Gastrocnemius medialis (tissue), 4 donors: Measurements from ENCODE around the gene SMIM45.

Source experiments
- ATAC-seq, 2 donors: fragments of 150-250 bp; one replicate each; pipeline ENCODE4 v1.9.1; 2016
- DNase-seq, 2 donors: peaks; one replicate each; pipeline ENCODE4 v3.0.0-alpha.2; 2019
- H3K27ac ChIP-seq, 4 donors: fragments of 200-600 bp; sonication (generic); 1 replicate in 1 of 4; 2 replicates in 3 of 4; pipeline ENCODE4 v1.5.1; 2016 to 2018; ENCODE audit warnings: mild to moderate bottlenecking in 2 of 4, moderate library complexity in 1 of 4
- H3K27me3 ChIP-seq, 3 donors: fragments of 200-600 bp; sonication (generic) in 2 of 3; 1 replicate in 1 of 3; 2 replicates in 2 of 3; pipeline versions ENCODE4 v1.5.1 to v1.6.0; 2016 to 2019; ENCODE audit warnings: mild to moderate bottlenecking in 1 of 3, moderate library complexity in 1 of 3
- H3K36me3 ChIP-seq, 2 donors: fragments of 200-600 bp; sonication (generic) in 1 of 2; one replicate each; pipeline ENCODE4 v1.5.1; 2017 to 2018
- H3K4me1 ChIP-seq, 2 donors: fragments of 200-600 bp; sonication (generic) in 1 of 2; one replicate each; pipeline ENCODE4 v1.5.1; 2016 to 2017; ENCODE audit warnings: mild to moderate bottlenecking in 2 of 2
- H3K4me3 ChIP-seq, 4 donors: fragments of 200-600 bp; sonication (generic) in 3 of 4; 1 replicate in 1 of 4; 2 replicates in 3 of 4; pipeline ENCODE4 v1.5.1; 2016 to 2019; ENCODE audit warnings: mild to moderate bottlenecking in 2 of 4
- H3K9me3 ChIP-seq, 3 donors: fragments of 200-600 bp; sonication (generic) in 2 of 3; 1 replicate in 1 of 3; 2 replicates in 2 of 3; pipeline ENCODE4 v1.5.1; 2016 to 2019
- CTCF ChIP-seq, 5 experiments: fragments of 450-650 bp in 3 of 5; fragments of 200-600 bp in 2 of 5; sonication (generic) in 2 of 5; IDR thresholded peaks in 4 of 5; conservative IDR thresholded peaks in 1 of 5; 1 replicate in 4 of 5; 2 replicates in 1 of 5; pipeline ENCODE4 v1.5.1; 2016 to 2019; ENCODE audit warnings: antibody characterized with exemption in 5 of 5, mild to moderate bottlenecking in 3 of 5, moderate library complexity in 3 of 5
- POLR2A ChIP-seq, 2 donors: fragments of 450-650 bp; IDR thresholded peaks; one replicate each; pipeline ENCODE4 v1.6.1; 2017; ENCODE audit warnings: antibody characterized with exemption in 2 of 2, mild to moderate bottlenecking in 2 of 2, moderate library complexity in 2 of 2
- in situ Hi-C, 4 donors: fragments of 200-750 bp; cut with MboI; loops; one replicate each; pipeline versions ENCODE4 v1.15.0 to v1.8.0; 2017; ENCODE audit warnings: low sequenced_read_pairs in 4 of 4
- intact Hi-C: fragments of 100-400 bp; cut with DNase I; formaldehyde crosslinking; loops from one replicate; pipeline ENCODE4 v1.15.1; 2023; ENCODE audit warnings: low total_unique reads

SMIM45 gene

GRCh38 chr22:41957941-41958556 is 6.1 kb downstream of the SMIM45 start:
- ATAC-seq (no peak), DNase-seq (no peak)
- TF ChIP-seq CTCF (IDR thresholded peaks at IDR 0.05 in 4 of 5, conservative IDR thresholded peaks at IDR 0.05 in 1 of 5) = peak in 1 of 5 experiments; percentile 18
- TF ChIP-seq POLR2A (IDR thresholded peaks at IDR 0.05) = no peak
- H3K27ac ChIP-seq = no peak overlapping the region
- no peaks in the 10 kb centered on the region for H3K36me3 ChIP-seq
- peaks cover 0 to 7% (median 7%) of the 10 kb centered on the region in 3 donors for H3K27me3 ChIP-seq
- peak overlapping the region in 3 of 4 donors; percentile 23 to 31 (median 31) for H3K4me3 ChIP-seq
- intact Hi-C loops = no loop called here
- H3K4me1 ChIP-seq = no peaks in the 10 kb centered on the region
- no peaks in the 10 kb centered on the region for H3K9me3 ChIP-seq
- in situ Hi-C loops = loop anchor here in 2 of 4 donors (25.0 kb wide), 1 partner anchor 479 kb away; the partner anchor contains the start of gene NFAM1 (in 2 of the 2)

- Histone ChIP-seq H3K27ac (no peak overlapping the region), H3K4me1 (no peaks in the 10 kb centered on the region), H3K27me3 (no peaks in the 10 kb centered on the region), H3K9me3 (no peaks in the 10 kb centered on the region), H3K4me3 (no peak overlapping the region), H3K36me3 (no peaks in the 10 kb centered on the region)
- in situ Hi-C loops = loop anchor here in 3 of 4 donors (10.0 to 25.0 kb wide), 2 partner anchors 471 to 474 kb away; partner anchors contain the start of gene NFAM1 (in 3 of the 3)
- intact Hi-C loops = loop anchor here (10.0 kb wide), 1 partner anchor 151 kb away; no protein-coding TSS in a partner anchor
- TF ChIP-seq POLR2A (IDR thresholded peaks at IDR 0.05) = no peak
- TF ChIP-seq CTCF (IDR thresholded peaks at IDR 0.05 in 4 of 5, conservative IDR thresholded peaks at IDR 0.05 in 1 of 5) = no peak
- ATAC-seq (no peak), DNase-seq (no peak)
Observed at GRCh38 chr22:41963453-41964111, 11.6 kb downstream of the SMIM45 start.

GRCh38 chr22:41964112-41964491 is 12.2 kb downstream of the SMIM45 start:
- no peaks in the 10 kb centered on the region for H3K9me3 ChIP-seq
- DNase-seq (no peak), ATAC-seq (no peak)
- no peaks in the 10 kb centered on the region for H3K4me1 ChIP-seq
- H3K36me3 ChIP-seq = no peaks in the 10 kb centered on the region
- H3K4me3 ChIP-seq = no peak overlapping the region
- intact Hi-C loops (loop anchor here (10.0 kb wide), 1 partner anchor 151 kb away; no protein-coding TSS in a partner anchor), in situ Hi-C loops (loop anchor here in 3 of 4 donors (10.0 to 25.0 kb wide), 2 partner anchors 471 to 473 kb away; partner anchors contain the start of gene NFAM1 (in 3 of the 3))
- H3K27me3 ChIP-seq = no peaks in the 10 kb centered on the region
- TF ChIP-seq CTCF (IDR thresholded peaks at IDR 0.05 in 4 of 5, conservative IDR thresholded peaks at IDR 0.05 in 1 of 5) (no peak), POLR2A (IDR thresholded peaks at IDR 0.05) (no peak)
- H3K27ac ChIP-seq = no peak overlapping the region

- no peak for ATAC-seq
- TF ChIP-seq POLR2A (IDR thresholded peaks at IDR 0.05) (no peak), CTCF (IDR thresholded peaks at IDR 0.05 in 4 of 5, conservative IDR thresholded peaks at IDR 0.05 in 1 of 5) (no peak)
- DNase-seq = no peak
- in situ Hi-C loops (loop anchor here in 3 of 4 donors (10.0 to 25.0 kb wide), 2 partner anchors 469 to 471 kb away; partner anchors contain the start of gene NFAM1 (in 3 of the 3)), intact Hi-C loops (loop anchor here (10.0 kb wide), 1 partner anchor 149 kb away; no protein-coding TSS in a partner anchor)
- H3K36me3 ChIP-seq = no peaks in the 10 kb centered on the region
- H3K4me1 ChIP-seq = no peaks in the 10 kb centered on the region
- no peaks in the 10 kb centered on the region for H3K27me3 ChIP-seq
- no peak overlapping the region for H3K27ac ChIP-seq
- no peaks in the 10 kb centered on the region for H3K9me3 ChIP-seq
- H3K4me3 ChIP-seq = no peak overlapping the region
Observed at GRCh38 chr22:41966225-41966606, 14.3 kb downstream of the SMIM45 start.
